GM19025 (cell line): ENCODE measurements around the gene SIRT5.

ENCODE experiments used
- ATAC-seq: cut with Tn5 transposase; IDR thresholded peaks from one replicate; pipeline ENCODE4 v1.9.1; 2021; ENCODE audit warnings: mild to moderate bottlenecking, low read depth, moderate library complexity; ENCODE audit not compliant: unreplicated experiment

Gene SIRT5

DNA sequence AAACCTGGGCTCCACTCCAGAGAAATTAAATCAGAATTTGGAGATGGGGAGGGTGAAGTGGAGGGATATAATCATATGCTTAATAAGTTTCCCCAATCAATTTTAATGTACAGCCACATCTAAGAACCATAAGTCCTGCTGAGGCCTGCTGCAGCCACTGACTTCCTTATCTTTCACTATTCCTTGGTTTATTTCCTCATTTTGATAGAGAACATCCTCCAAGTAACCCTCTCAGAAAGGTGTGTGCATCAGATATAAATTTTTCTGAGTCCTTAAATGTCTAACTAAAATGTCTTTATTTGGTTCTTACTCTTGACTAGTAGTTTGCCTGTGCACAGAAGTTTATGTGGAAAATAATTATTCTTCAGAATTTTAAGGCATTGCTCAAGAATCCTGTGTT lies 23.7 kb upstream of the SIRT5 start:
- ATAC-seq, result no peak

DNA sequence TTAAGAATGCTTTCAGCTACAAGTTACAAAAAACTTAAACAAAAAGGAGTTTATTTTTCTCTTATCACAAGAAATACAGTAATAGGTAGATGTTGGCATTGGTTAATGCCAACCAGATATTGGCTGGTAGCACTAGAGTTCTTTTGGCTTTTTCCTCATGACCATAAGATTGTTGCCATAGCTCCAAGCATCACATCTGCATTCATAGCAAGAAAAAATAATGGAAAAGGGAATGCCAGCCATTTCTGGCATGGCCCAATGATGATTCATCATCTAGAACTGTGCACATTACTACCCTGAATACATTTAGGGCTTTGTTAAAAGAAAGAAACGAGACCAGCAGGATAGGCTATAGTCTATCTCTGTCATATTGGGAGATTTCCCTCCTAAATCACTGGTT lies 20.8 kb upstream of the SIRT5 start:
- no peak for ATAC-seq

DNA sequence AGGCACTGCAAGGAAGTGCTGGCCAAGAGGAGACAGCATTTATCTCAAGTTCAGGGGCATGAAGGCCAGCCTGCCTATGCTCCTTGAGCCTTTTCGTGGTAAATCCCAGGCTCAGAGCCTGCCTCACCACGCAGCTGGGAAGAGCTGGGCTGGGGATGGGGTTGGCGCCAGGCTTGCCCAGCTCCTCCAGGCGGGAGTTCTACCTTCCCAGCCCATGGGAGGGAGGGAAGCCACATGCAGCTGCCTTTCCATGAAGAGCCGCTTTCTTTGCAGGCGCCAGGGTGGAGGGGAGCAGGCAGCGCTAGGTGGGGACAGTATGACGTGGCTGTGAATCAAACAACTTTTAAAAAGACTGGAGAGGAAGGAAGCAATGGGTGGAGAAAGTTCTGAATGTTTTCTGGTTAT lies 19.5 kb upstream of the SIRT5 start:
- ATAC-seq, result no peak

DNA sequence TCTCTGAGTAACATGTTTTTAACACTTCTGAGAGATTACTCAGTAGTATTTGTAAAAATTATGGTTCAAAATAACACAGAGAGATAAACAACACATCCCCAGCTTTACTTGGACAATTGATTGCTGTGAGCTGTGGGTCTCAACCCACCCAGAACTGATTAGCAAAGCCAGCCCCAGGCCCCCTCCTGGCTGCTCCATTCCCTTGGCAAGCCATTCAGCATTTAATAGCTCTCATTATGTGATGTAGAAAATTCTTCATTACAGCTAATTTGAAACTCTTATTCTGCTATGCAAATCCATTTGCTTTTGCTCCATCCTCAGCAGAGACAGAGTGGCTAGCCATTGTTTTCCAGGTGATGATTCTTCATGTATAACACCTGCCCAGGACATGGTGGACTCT lies 16.6 kb upstream of the SIRT5 start:
- no peak for ATAC-seq

DNA sequence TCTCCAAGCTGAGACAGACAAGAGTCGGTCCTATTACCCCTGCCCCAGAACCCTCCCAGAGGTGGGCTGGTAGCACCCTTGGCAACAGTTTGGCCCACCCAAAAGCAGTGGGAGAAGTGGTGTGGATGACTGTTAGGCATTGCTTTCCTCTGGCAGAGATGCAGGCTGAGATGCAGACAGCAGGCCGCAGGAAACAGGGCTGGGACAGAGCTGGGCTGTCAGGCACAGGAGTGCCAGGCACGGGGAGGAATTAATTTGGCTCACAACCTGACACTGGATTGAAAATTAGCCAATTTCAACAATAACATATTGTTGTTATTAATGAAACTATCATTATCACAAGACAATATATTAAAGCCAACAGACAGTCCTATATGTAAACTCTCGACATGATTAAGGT lies 15.7 kb upstream of the SIRT5 start:
- ATAC-seq, result no peak

DNA sequence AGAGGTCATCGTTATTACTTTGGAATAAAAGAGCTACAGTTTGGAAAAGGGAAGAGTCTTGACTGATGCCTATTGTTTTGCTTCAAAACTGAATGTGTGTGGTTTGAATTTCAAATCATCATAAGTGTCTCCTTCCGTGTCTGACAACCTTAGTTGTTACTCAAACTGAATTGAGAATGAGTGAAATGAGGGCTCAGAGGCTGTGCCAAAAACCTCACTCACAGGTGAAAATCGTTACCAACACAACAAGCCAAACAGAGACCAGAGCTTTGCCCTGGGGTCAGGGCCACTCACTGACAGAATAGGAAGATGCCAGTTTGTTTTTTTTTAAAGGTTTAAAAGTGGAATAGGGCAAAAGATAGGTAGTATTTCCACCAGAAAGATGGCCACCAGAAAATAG lies 15.2 kb upstream of the SIRT5 start:
- ATAC-seq, result no peak

DNA sequence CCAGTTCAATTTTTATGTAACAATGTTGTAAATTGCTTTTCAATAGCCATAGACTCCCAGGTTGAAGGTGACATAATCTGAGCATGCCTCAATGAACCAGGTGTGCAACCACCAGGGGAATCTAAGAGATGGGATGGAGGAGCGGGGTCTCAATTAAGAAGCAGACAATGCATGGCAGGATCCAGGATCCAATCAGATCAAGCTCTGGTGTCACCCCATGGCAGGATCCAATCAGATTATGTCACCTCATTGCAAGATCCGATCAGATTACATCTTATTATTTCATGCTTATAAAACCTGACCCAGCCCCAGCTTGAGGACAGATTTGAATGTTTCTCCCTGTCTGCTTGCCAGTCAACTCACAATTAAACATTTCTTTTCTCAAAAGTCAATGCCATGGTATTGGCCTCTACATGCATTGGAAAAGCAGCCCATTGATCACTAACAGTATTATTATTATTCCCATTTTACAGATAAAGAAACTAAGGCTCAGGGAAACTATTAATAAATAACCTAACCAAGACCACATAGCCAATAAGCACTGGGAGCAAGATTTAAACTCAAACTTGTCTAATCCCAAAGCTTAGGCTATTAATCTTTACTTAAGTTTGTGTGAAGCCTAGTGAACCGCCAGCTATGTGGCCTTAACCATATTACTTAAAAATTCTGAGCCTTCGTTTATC lies 14.3 kb upstream of the SIRT5 start:
- no peak for ATAC-seq

DNA sequence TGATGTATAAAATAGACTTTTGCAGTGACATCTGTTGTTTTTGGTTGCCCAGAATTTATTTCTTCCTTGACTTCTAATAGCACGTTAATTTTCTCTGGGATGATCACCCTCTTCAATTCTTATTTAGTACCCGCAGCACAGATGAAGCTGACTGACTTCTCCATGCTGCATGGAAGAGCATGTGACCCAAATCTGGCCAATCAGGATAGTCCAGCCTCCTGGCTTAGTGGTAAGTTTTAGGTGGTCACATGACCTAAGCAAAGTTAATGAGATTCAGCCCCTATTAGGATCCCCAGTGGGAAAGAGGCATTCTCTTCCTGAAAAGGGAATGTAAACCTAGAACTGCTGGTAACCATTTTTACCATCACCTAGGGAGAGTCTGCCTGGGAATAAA lies 13.8 kb upstream of the SIRT5 start:
- ATAC-seq, result no peak

DNA sequence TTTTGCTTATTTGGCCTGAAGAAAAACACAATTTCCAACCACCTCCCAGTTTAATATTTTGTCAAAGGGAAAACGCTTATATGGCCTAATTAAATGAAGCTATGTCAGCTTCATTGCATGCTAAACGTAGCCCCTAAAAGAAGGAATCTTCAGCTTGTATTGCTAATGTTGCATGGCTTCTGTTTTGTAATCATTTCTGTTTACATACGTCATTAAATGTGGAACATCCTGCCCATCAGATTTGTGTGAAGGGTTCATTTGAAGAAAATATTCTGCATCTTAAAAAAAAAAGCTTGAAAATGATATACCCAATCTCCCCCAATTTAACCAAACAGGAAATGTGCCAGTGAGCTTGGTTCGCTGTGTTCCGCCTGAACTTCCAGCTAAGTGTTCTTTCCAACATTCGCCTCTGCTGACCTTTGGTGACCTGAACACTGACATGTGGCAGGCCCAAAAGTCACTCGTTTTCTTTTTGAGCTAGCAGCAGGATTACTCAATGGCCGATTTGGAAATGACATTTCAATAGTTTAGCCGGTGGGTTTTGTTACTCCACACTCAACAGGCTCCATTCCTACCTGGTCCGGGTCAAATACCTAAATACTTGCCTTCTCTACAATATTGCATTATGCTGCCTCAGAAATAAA lies 12.7 kb upstream of the SIRT5 start:
- no peak for ATAC-seq

DNA sequence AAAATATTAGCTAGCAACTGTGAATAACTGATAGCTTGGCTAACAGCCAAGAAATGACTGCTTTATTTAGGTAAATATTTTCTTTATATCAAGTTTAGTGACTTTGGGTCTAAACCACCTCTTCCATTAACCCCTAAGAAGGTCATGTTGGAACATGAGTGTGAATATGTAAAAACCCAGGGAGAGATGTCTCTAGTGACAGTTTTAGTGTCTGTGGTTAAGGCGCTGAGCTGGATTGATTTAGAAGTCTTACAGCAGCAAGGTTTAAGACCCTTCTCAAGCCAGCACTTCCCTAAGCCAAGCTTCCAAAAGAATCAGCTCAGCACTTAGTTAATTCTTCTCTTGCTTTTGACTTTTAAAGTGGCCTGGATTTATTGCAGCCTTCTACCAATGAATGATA lies 11.4 kb upstream of the SIRT5 start:
- ATAC-seq, result no peak

DNA sequence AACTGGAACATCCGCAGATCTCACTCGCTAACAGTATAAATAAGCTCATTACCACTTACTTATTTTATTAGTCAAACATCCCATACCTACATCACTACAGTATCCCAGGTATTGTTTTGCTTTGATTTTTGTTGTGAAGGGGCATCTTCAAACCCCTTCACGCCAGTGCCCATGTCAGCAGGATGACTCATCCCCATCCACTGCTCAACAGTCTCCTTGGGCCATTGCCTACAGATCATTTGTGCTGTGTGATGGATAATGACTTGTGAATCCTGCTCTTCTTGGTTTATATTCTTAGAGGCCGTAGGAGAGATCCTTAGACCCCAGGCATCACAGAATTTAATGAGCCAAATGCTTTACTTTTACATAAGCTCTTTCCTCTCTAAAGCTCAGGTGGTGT lies 8.5 kb upstream of the SIRT5 start:
- no peak for ATAC-seq

DNA sequence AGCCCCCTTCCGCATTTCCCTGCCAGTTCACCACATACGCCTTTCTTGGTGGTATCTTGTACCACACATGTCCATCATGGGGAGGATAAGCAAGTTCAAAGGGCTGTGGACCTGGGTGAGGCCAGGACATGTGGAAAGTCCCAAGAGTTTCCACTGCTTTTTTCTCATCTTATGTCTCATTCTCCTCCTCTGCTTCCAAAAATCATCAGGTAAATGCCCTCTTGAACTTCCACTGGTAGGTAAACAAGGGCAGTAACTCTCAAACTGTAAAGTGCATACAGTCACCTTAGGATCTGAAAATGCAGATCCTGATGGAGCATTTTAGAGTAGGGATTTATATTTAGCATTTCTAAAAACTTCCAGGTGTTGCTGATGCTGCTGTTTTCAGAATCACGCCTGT lies 7.9 kb upstream of the SIRT5 start:
- no peak for ATAC-seq

DNA sequence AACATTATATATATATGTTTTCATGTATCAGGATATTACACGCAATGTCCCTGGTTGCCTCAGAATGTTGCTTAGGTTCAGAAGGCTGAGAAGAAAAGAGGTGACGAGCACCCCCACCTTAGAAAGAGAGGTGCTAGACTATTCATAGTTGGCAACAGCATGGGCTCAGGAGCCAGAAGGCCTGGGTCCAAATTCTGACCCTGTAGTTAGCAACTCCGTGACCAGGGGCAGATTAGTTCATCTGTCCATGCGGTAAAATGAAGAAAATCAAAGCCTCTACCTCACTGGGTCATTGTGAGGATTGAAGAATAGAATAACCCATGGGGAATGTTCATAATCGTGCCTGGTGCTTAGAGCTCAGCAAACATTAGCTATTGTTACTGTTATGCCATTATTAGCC lies 5.4 kb upstream of the SIRT5 start:
- no peak for ATAC-seq

DNA sequence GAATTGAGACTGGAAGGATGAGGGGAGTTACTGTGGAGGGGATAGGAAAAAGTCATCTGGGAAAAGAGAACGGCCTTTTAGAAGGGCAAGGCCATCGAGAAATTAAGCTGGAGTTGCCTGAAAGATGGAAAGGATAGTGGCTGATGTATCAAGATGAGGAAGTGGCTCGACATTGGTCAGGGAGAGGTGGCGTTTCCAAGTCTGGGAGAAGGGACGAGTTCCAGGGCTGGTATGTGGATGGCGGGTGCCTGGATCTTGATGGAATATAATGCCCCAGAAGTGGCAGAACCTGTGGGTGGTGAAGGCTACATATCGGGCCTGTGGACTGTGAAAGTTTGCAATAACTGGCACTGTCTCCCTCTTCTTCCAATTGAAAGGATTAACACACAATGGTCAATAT lies 2.2 kb upstream of the SIRT5 start:
- no peak for ATAC-seq

DNA sequence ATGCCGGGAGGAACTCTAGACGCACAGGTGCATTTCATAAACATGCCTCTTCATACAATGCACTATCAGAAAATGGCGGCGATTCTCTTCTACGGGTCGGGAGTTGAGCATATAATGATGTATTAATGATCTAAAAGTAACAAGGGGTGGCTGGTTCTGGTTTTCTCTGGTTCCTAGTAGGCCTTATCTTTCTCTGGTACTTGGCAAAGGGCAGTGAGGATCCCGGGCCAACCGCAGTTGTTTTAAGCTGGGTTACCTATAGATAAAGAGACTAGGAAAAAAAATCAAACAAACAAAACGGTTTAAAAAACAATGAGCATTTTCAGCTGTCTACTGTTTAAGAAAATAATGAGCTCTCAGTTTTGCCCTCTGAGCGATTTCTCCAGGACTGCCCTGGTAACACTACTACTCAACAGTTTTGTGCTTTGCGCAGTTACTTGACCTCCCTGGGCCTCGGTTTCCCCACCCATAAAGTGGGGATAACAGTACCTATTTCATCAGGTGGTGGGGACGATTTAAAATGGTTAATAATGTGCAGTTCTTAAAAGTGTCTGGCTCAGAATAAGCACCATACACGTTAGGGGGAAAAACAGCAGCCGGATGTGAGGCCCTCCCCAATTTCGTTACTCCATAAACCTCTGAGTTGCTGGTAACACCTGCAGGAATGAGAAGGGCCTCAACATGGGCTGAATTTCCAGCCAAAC lies 1.3 kb upstream of the SIRT5 start:
- no peak for ATAC-seq

DNA sequence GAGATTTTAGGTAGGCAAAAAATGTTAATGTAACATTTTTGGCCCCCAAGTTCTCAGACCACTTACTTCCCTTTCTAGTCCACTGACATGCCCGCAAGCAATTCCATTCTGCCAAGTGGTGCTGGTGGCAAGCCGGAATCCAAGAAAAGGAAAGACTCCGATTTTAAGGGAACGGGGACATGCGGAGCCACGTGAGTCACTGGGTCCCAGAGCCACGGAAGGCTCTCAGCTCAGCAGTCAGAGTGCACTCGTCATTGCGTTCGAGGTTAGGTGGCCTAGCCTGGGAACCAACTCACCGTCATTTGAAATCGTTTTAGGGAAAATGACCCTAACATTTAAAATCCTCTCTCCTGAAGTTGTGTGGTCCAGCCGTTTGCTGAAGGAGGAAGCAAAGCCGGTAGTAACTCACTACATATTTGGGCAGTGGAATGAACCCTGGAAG lies 711 bp upstream of the SIRT5 start:
- ATAC-seq, result no peak

DNA sequence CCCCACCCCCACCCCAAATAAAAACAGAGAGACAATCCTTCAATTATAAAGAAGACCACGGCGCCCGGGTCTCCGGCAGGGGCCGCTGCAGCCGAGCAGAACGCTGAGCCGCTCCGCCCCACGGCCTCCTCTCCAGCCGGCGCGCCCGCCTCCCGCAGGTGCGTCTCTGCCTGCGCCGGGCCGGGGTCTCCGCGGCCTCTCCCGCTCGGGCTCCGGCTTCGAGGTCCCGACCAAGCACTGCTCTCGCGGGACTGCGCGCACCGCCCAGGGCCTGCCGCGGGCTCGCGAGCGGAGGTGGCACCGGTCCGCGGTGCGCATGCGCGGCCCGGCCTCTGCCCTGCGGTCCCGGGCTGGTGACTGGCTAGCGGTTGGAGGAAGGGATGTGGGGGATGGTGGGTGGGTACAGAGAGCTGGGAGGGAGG lies 241 bp upstream of the SIRT5 start:
- ATAC-seq, result peak; percentile 84

DNA sequence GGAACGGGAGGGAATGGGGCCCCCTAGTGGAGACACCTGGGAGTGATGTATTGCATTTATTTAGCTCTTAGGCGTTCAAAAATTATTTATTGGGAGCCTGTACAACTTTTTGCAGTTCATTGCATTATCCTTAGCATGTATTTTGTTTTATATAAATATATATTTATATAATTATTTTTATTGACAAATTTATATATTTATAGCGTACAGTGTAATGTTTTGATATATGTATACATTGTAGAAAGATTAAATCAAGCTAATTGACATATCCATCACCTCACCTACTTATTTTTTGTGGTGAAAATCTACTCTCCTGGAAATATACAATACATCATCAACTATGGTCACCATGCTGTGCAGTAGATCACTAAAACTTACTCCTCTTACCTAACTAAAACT lies 975 bp downstream of the SIRT5 start:
- ATAC-seq, result no peak

DNA sequence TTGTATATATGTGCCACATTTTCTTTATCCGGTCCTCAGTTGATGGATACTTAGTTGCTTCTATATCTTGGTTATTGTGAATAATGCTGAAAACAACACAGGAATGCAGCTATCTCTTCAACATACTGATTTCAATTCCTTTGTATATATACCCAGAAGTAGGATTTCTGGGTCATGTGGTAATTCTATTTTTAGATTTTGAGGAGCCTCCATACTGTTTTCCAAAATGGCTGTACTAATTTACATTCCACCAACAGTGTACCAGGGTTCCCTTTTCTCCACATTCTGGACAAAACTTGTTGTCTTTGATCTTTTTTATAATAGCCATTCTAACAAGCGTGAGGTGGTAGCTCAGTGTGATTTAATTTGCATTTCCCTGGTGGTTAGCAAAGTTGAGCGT lies 1.6 kb downstream of the SIRT5 start:
- ATAC-seq, result no peak

DNA sequence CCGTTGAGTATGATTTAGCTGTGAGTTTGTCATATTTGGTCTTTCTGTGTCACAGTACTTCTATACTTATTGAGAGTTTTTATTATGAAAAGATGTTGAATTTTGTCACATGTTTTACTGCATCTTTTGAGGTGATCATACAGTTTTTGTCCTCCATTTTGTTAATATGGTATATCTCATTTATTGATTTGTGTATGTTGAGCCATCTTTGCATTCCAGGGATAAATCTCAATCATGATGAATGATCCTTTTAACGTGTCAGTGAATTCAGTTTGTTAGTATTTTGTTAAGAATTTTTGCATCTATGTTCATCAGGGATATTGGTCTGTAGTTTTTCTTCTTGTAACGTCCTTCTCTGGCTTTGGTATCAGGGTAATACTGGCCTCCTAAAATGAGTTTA lies 3.5 kb downstream of the SIRT5 start:
- no peak for ATAC-seq

DNA sequence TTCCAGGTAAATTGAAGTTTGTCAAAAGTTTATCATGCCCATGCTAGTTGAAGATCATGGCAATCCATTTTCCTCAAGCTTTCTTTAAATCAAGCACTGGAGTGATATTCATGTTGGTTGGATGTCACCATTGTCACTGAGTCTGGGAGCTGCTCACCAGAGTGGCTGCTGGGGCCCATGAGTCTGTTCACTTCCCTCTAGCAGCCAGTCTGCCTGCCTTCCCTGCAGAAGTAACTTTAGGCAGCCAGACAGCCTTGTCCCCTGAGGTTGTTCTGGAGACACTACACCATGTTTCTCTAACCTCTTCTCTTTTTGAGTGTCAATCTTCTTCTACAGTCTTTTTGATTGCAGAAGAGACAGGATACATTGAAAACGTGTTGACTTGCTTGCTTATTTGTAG lies 5.5 kb downstream of the SIRT5 start:
- no peak for ATAC-seq

DNA sequence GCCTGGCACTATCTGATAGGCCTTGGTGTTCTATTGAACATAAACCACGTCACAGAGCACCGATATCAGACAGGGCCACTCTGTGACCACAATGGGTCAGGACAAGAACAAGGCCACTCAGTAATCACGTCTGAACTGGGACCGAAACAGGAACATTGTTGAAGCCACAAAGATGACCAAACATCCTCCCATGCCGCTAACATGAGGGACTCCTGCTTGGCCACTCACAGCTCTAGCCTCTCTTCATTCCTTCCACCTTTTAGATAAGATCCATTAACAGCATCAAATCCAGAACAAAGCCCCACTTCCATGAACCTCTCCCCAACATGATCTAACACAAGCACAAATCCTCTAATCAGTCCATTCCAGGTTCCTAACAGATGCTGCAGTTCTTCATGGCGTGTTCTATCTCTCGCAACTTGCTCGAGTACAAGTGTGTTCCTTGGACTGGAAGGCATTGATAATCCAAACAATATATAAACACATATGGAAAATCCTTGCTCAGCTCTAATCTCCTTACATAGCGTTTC lies 7.4 kb downstream of the SIRT5 start:
- no peak for ATAC-seq
